IMR-90 (cell line): Measurements from ENCODE around the gene UTP18. TPM values are rescaled to one million over a fixed set of nuclear protein-coding genes. Genes with fewer than 3 reads are reported as not detected.

Experiments used
- ATAC-seq: fragments of 200-7000 bp; cut with Tn5 transposase; 2 replicates; pipeline ENCODE4 v1.9.1; 2020; ENCODE audit warnings: low read depth, mild to moderate bottlenecking, moderate library complexity
- BruUV-seq: library from RNA; stranded (reverse); fragments of 400-500 nt; replicated peaks from 2 replicates; lab custom pipeline; 2021; lab: Mats Ljungman, UMichigan
- CTCF ChIA-PET: fragments of 300-600 bp; formaldehyde crosslinking; extraction: SDS; loops from one replicate; lab custom pipeline; 2021; ENCODE audit warnings: antibody characterized with exemption; lab: Yijun Ruan, JAX
- POLR2A ChIA-PET: fragments of 300-600 bp; sonication (Branson Sonifier 250); formaldehyde crosslinking; loops from one replicate; lab custom pipeline; 2022; ENCODE audit warnings: antibody characterized with exemption; ENCODE audit not compliant: unreplicated experiment; lab: Charles Lee
- DNase-seq: peaks from one replicate; pipeline ENCODE4 v3.0.0; 2013
- H2AFZ ChIP-seq: replicated peaks from 2 replicates; pipeline ENCODE3; 2013; ENCODE audit warnings: low read length, mild to moderate bottlenecking; ENCODE audit not compliant: poor library complexity
- H2AK5ac ChIP-seq: 2 replicates; pipeline ENCODE4 v1.6.1; 2013; ENCODE audit warnings: low read depth, low read length, inconsistent platforms
- H2AK9ac ChIP-seq: replicated peaks from 2 replicates; pipeline ENCODE3; 2013; ENCODE audit warnings: mild to moderate bottlenecking, low read depth, low read length, moderate library complexity; ENCODE audit not compliant: poor library complexity
- H2BK120ac ChIP-seq: 2 replicates; pipeline ENCODE4 v1.6.1; 2013; ENCODE audit warnings: low read depth, low read length, inconsistent platforms
- H2BK15ac ChIP-seq: 3 replicates; pipeline ENCODE4 v1.6.1; 2013; ENCODE audit warnings: low read depth, low read length, inconsistent platforms
- H2BK20ac ChIP-seq: 2 replicates; pipeline ENCODE4 v1.6.1; 2013; ENCODE audit warnings: low read depth, mild to moderate bottlenecking, inconsistent platforms, low read length, moderate library complexity
- H2BK5ac ChIP-seq: 2 replicates; pipeline ENCODE4 v1.6.1; 2013; ENCODE audit warnings: mild to moderate bottlenecking, low read depth, low read length, inconsistent platforms; ENCODE audit not compliant: poor library complexity, severe bottlenecking
- H3K14ac ChIP-seq: replicated peaks from 2 replicates; pipeline ENCODE4 v1.6.1; 2013; ENCODE audit warnings: low read depth, low read length, inconsistent platforms
- H3K18ac ChIP-seq: 2 replicates; pipeline ENCODE4 v1.6.1; 2013; ENCODE audit warnings: low read depth, low read length, control low read depth
- H3K23ac ChIP-seq: 2 replicates; pipeline ENCODE4 v1.6.1; 2013; ENCODE audit warnings: low read depth, low read length, inconsistent platforms
- H3K27ac ChIP-seq: 2 replicates; pipeline ENCODE4 v1.5.1; 2013; ENCODE audit warnings: mild to moderate bottlenecking, control low read depth, low read length; ENCODE audit not compliant: insufficient read depth
- H3K27me3 ChIP-seq: 2 replicates; pipeline ENCODE4 v1.6.1; 2013; ENCODE audit warnings: low read length; ENCODE audit not compliant: control insufficient read depth, insufficient read depth
- H3K36me3 ChIP-seq: 2 replicates; pipeline ENCODE4 v1.6.1; 2013; ENCODE audit warnings: low read length, mixed read lengths; ENCODE audit not compliant: control insufficient read depth, insufficient read depth
- H3K4ac ChIP-seq: 2 replicates; pipeline ENCODE4 v1.6.1; 2013; ENCODE audit warnings: low read depth, low read length, inconsistent platforms
- H3K4me1 ChIP-seq: 2 replicates; pipeline ENCODE4 v1.6.1; 2013; ENCODE audit warnings: low read length, mixed read lengths; ENCODE audit not compliant: control insufficient read depth, insufficient read depth
- H3K4me2 ChIP-seq: 2 replicates; pipeline ENCODE4 v1.6.1; 2013; ENCODE audit warnings: low read depth, mild to moderate bottlenecking, control low read depth, low read length, moderate library complexity
- H3K4me3 ChIP-seq: 2 replicates; pipeline ENCODE4 v1.5.1; 2013; ENCODE audit warnings: low read depth, mild to moderate bottlenecking, control low read depth, low read length, moderate library complexity; ENCODE audit not compliant: insufficient read depth
- H3K56ac ChIP-seq: 2 replicates; pipeline ENCODE4 v1.6.1; 2013; ENCODE audit warnings: low read length, inconsistent platforms; ENCODE audit not compliant: insufficient read depth; ENCODE audit errors: extremely low read depth
- H3K79me1 ChIP-seq, 2 experiments: 2 replicates each; pipeline ENCODE4 v1.6.1; 2013; ENCODE audit warnings: low read length in 2 of 2, inconsistent platforms in 1 of 2, low read depth in 1 of 2
- H3K9ac ChIP-seq: 2 replicates; pipeline ENCODE4 v1.6.1; 2013; ENCODE audit warnings: low read depth, low read length, control low read depth
- H3K9me1 ChIP-seq: 2 replicates; pipeline ENCODE4 v1.6.1; 2013; ENCODE audit warnings: low read length, inconsistent platforms; ENCODE audit not compliant: insufficient read depth
- H3K9me3 ChIP-seq: 2 replicates; pipeline ENCODE4 v1.6.1; 2013; ENCODE audit warnings: low read length; ENCODE audit not compliant: control insufficient read depth, insufficient read depth
- H4K20me1 ChIP-seq: 2 replicates; pipeline ENCODE4 v1.6.1; 2013; ENCODE audit warnings: low read length, inconsistent platforms; ENCODE audit not compliant: insufficient read depth
- H4K5ac ChIP-seq: 2 replicates; pipeline ENCODE4 v1.6.1; 2013; ENCODE audit warnings: mild to moderate bottlenecking, low read depth, low read length, control low read depth
- H4K8ac ChIP-seq, 2 experiments: 2 replicates each; pipeline ENCODE4 v1.6.1; 2013; ENCODE audit warnings: low read depth in 2 of 2, low read length in 2 of 2, control low read depth in 1 of 2, inconsistent platforms in 1 of 2
- H4K91ac ChIP-seq: 2 replicates; pipeline ENCODE4 v1.6.1; 2013; ENCODE audit warnings: low read depth, low read length, inconsistent platforms; ENCODE audit not compliant: insufficient read depth
- BHLHE40 ChIP-seq: fragments of 150-350 bp; IDR thresholded peaks from 2 replicates; pipeline ENCODE4 v1.6.1; 2016; ENCODE audit warnings: mild to moderate bottlenecking, low read depth, low read length
- CEBPB ChIP-seq: IDR thresholded peaks from 2 replicates; pipeline ENCODE4 v1.6.1; 2012; ENCODE audit warnings: low read depth, low read length, improper control_type of control experiment
- CHD1 ChIP-seq: IDR thresholded peaks from 2 replicates; pipeline ENCODE4 v1.6.1; 2012; ENCODE audit warnings: low read depth, low read length, improper control_type of control experiment
- CTCF ChIP-seq: conservative IDR thresholded peaks from 2 replicates; pipeline ENCODE4 v1.5.1; 2012; ENCODE audit warnings: mild to moderate bottlenecking, low read depth, low read length, improper control_type of control experiment
- ELK1 ChIP-seq: fragments of 150-350 bp; IDR thresholded peaks from 2 replicates; pipeline ENCODE4 v1.6.1; 2016; ENCODE audit warnings: low read depth, mild to moderate bottlenecking, low read length, moderate library complexity, borderline replicate concordance
- FOS ChIP-seq: fragments of 150-350 bp; IDR thresholded peaks from 2 replicates; pipeline ENCODE4 v1.6.1; 2016; ENCODE audit warnings: low read depth, low read length
- MAFK ChIP-seq: IDR thresholded peaks from 2 replicates; pipeline ENCODE4 v1.6.1; 2012; ENCODE audit warnings: low read depth, low read length, improper control_type of control experiment
- MAZ ChIP-seq: IDR thresholded peaks from 2 replicates; pipeline ENCODE4 v1.6.1; 2012; ENCODE audit warnings: low read depth, mild to moderate bottlenecking, low read length, improper control_type of control experiment, moderate library complexity, borderline replicate concordance
- MXI1 ChIP-seq: IDR thresholded peaks from 2 replicates; pipeline ENCODE4 v1.6.1; 2012; ENCODE audit warnings: low read depth, mild to moderate bottlenecking, low read length, moderate library complexity, borderline replicate concordance
- NFE2L2 ChIP-seq: fragments of 150-350 bp; IDR thresholded peaks from 2 replicates; pipeline ENCODE4 v1.6.1; 2016; ENCODE audit warnings: low read depth, mild to moderate bottlenecking, low read length
- POLR2A ChIP-seq: IDR thresholded peaks from 2 replicates; pipeline ENCODE4 v1.6.1; 2012; ENCODE audit warnings: mild to moderate bottlenecking, low read depth, low read length
- RAD21 ChIP-seq: IDR thresholded peaks from 2 replicates; pipeline ENCODE4 v1.6.1; 2012; ENCODE audit warnings: low read length, improper control_type of control experiment
- RCOR1 ChIP-seq: IDR thresholded peaks from 2 replicates; pipeline ENCODE4 v1.6.1; 2012; ENCODE audit warnings: mild to moderate bottlenecking, low read length, improper control_type of control experiment; ENCODE audit not compliant: insufficient replicate concordance
- RFX5 ChIP-seq: IDR thresholded peaks from 2 replicates; pipeline ENCODE4 v1.8.0; 2012; ENCODE audit warnings: low read depth, mild to moderate bottlenecking, low read length, moderate library complexity
- SMC3 ChIP-seq: fragments of 150-350 bp; IDR thresholded peaks from 2 replicates; pipeline ENCODE4 v1.6.1; 2016; ENCODE audit warnings: low read depth, mild to moderate bottlenecking, antibody characterized with exemption, low read length, moderate library complexity
- USF2 ChIP-seq: fragments of 150-350 bp; IDR thresholded peaks from 2 replicates; pipeline ENCODE4 v1.6.1; 2017; ENCODE audit warnings: mild to moderate bottlenecking, antibody characterized with exemption, low read length, low read depth
- WGBS, 2 experiments: methylation state at CpG; one replicate each; pipeline versions ENCODE4 v1.1.5 to v1.1.7; 2013; ENCODE audit warnings: missing lambda C conversion rate in 2 of 2; ENCODE audit not compliant: insufficient read length in 1 of 2; ENCODE audit errors: extremely low coverage in 2 of 2; 5-methylcytosine and 5-hydroxymethylcytosine counted together
- dilution Hi-C: fragments of 300-500 bp; cut with HindIII; formaldehyde crosslinking; loops from one replicate; pipeline ENCODE4 v1.14.3; 2018; ENCODE audit warnings: low sequenced_read_pairs; ENCODE audit not compliant: unreplicated experiment
- in situ Hi-C: fragments of 300-500 bp; cut with MboI; formaldehyde crosslinking; loops from 3 replicates; pipeline ENCODE4 v1.14.3; 2019; ENCODE audit warnings: low sequenced_read_pairs, inconsistent platforms, mixed read lengths
- intact Hi-C: fragments of 100-400 bp; cut with micrococcal nuclease; formaldehyde crosslinking; loops from 2 replicates; pipeline ENCODE4 v1.10.0; 2022
- polyA plus RNA-seq, 3 experiments: library from polyadenylated mRNA; depleted of rRNA; stranded (reverse); fragments of >200 nt; gene quantifications; 2 replicates each; pipeline ENCODE4 v1.2.3, GENCODE V29; 2012; ENCODE audit warnings: low replicate concordance in 1 of 3
- total RNA-seq: library from RNA; depleted of rRNA; stranded (reverse); fragments of >200 nt; gene quantifications from 2 replicates; pipeline ENCODE4 v1.2.3, GENCODE V29; 2012

The UTP18 gene
- total and polyA plus RNA-seq, 2 of the 4 experiments (the other 2 are of a cell fraction), result 17.7 to 22.4 TPM

GRCh38 chr17:51250314-51250840, 10.0 kb upstream of the UTP18 start:
- dilution Hi-C loops, result no loop called here

More at GRCh38 chr17:51250314-51250840, 10.0 kb upstream of the UTP18 start:
- H3K4me3 ChIP-seq, result no peak overlapping the region
- no peaks in the 10 kb centered on the region for H3K4me1 ChIP-seq
- H3K36me3 ChIP-seq, result peaks cover 9% of the 10 kb centered on the region
- H2BK120ac ChIP-seq, result peak overlapping the region; percentile 8; the same call in 1 of the 2 replicates
- no peak overlapping the region for H3K14ac ChIP-seq
- no peak overlapping the region for H4K91ac ChIP-seq
- no peak overlapping the region for H4K5ac ChIP-seq
- no peaks in the 10 kb centered on the region for H3K9me3 ChIP-seq
- H2BK5ac ChIP-seq, result peak overlapping the region; percentile 20
- no peak overlapping the region for H3K4ac ChIP-seq
- no peaks in the 10 kb centered on the region for H3K27me3 ChIP-seq
- no peak overlapping the region for H2BK20ac ChIP-seq
- whole genome bisulfite sequencing, 2 experiments, result no CpG with 5 or more reads among the region's 3 CpGs
- ChIA-PET POLR2A (no interaction called here), CTCF (no interaction called here)
- no peak overlapping the region for H2AFZ ChIP-seq
- peaks cover 19 to 20% of the 10 kb centered on the region in 2 experiments for H3K79me1 ChIP-seq
- no peak overlapping the region for H4K8ac ChIP-seq
- no peak overlapping the region for H3K56ac ChIP-seq
- H2AK5ac ChIP-seq, result no peak overlapping the region
- intact Hi-C loops, result no loop called here
- no peak overlapping the region for H3K9ac ChIP-seq
- no peaks in the 10 kb centered on the region for H3K9me1 ChIP-seq
- no peak overlapping the region for H3K4me2 ChIP-seq
- ATAC-seq, result no peak
- H4K20me1 ChIP-seq, result no peaks in the 10 kb centered on the region; the same call in 1 of the 2 replicates
- no peak overlapping the region for H3K27ac ChIP-seq
- H3K18ac ChIP-seq, result no peak overlapping the region
- H3K23ac ChIP-seq, result no peak overlapping the region
- H2AK9ac ChIP-seq, result no peak overlapping the region
- no peak overlapping the region for H2BK15ac ChIP-seq
- DNase-seq, result no peak
- BruUV-seq, result no TSS peak
- in situ Hi-C loops, result no loop called here
- TF ChIP-seq POLR2A, result no peak
- TF ChIP-seq RCOR1, result no peak
- TF ChIP-seq MAZ, result no peak
- TF ChIP-seq CEBPB, result no peak
- no peak for TF ChIP-seq CTCF
- TF ChIP-seq MXI1, result no peak
- no peak for TF ChIP-seq RFX5
- no peak for TF ChIP-seq CHD1
- no peak for TF ChIP-seq ELK1
- no peak for TF ChIP-seq FOS
- TF ChIP-seq MAFK, result no peak
- TF ChIP-seq USF2, result no peak
- TF ChIP-seq RAD21, result no peak
- TF ChIP-seq BHLHE40, result no peak
- no peak for TF ChIP-seq NFE2L2
- TF ChIP-seq SMC3, result no peak
